Adrenal gland (tissue), 5 donors: ENCODE results near the gene SNAI3.

Experiments
- POLR2A ChIP-seq, 2 donors: fragments of 450-650 bp; IDR thresholded peaks; one replicate each; pipeline ENCODE4 v1.6.1; 2017; ENCODE audit warnings: antibody characterized with exemption in 2 of 2, mild to moderate bottlenecking in 2 of 2, moderate library complexity in 1 of 2
- TF ChIP-seq, protein P1 (sequence below), 6 experiments: fragments of 450-650 bp in 4 of 6; fragments of 200-600 bp in 2 of 6; sonication (generic) in 1 of 6; IDR thresholded peaks; 1 replicate in 5 of 6; 2 replicates in 1 of 6; pipeline versions ENCODE4 v1.5.1 to v1.8.0; 2016 to 2021; ENCODE audit warnings: antibody characterized with exemption in 6 of 6, mild to moderate bottlenecking in 2 of 6, moderate library complexity in 1 of 6
- donor health status: DM: no; HTN: no; CAD: no.

DNA sequence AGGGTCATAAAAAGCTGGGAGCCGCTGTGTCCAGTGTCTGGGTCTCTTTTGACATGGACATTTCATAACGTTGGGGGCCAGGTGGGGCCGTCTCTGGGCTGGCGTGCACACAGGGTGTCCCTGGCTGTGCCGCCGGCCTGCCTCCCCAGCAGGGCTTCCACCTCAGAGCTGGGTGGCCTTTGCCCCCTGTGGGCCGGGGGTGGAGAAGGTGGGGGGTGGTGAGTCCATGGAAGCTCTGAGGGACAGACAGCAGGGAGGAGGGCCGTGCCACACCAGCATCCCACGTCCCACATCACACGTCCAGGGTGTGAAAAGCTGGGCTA, 908 bp upstream of the SNAI3 start:
- TF ChIP-seq, protein P1, sequence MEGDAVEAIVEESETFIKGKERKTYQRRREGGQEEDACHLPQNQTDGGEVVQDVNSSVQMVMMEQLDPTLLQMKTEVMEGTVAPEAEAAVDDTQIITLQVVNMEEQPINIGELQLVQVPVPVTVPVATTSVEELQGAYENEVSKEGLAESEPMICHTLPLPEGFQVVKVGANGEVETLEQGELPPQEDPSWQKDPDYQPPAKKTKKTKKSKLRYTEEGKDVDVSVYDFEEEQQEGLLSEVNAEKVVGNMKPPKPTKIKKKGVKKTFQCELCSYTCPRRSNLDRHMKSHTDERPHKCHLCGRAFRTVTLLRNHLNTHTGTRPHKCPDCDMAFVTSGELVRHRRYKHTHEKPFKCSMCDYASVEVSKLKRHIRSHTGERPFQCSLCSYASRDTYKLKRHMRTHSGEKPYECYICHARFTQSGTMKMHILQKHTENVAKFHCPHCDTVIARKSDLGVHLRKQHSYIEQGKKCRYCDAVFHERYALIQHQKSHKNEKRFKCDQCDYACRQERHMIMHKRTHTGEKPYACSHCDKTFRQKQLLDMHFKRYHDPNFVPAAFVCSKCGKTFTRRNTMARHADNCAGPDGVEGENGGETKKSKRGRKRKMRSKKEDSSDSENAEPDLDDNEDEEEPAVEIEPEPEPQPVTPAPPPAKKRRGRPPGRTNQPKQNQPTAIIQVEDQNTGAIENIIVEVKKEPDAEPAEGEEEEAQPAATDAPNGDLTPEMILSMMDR (IDR thresholded peaks at IDR 0.05) = no peak
- TF ChIP-seq POLR2A (IDR thresholded peaks at IDR 0.05) = no peak
